WTC11 (cell line): ENCODE data around the gene SLC46A3. TPM values are rescaled to one million over a fixed set of nuclear protein-coding genes. Genes with fewer than 3 reads are reported as not detected.

Experiments used
- ATAC-seq: fragments of 200-7000 bp; cut with Tn5 transposase; 2 replicates; pipeline ENCODE4 v1.10.0; 2021; ENCODE audit warnings: mild to moderate bottlenecking, moderate library complexity
- CTCF ChIA-PET: fragments of 300-600 bp; sonication (Branson Sonifier 250); formaldehyde crosslinking; loops from one replicate; lab custom pipeline; 2021; ENCODE audit warnings: antibody characterized with exemption; lab: Charles Lee
- POLR2A ChIA-PET: fragments of 350-600 bp; sonication (Branson Sonifier 250); formaldehyde crosslinking; loops from one replicate; lab custom pipeline; 2021; ENCODE audit warnings: antibody characterized with exemption; lab: Charles Lee
- DNase-seq: peaks from one replicate; pipeline ENCODE4 v3.0.0; 2021; ENCODE audit warnings: low spot score
- H3K27ac Mint-ChIP-seq: 2 replicates; pipeline ENCODE4 v1.8.0; 2021; ENCODE audit warnings: mixed read lengths
- H3K27me3 Mint-ChIP-seq: 2 replicates; pipeline ENCODE4 v1.8.0; 2021; ENCODE audit warnings: low read depth, mild to moderate bottlenecking, moderate library complexity, mixed read lengths
- H3K36me3 Mint-ChIP-seq: 2 replicates; pipeline ENCODE4 v1.8.0; 2021; ENCODE audit warnings: mixed read lengths
- H3K4me1 Mint-ChIP-seq: 2 replicates; pipeline ENCODE4 v1.8.0; 2022; ENCODE audit warnings: mixed read lengths
- H3K4me3 Mint-ChIP-seq: 2 replicates; pipeline ENCODE4 v1.8.0; 2021; ENCODE audit warnings: mild to moderate bottlenecking, moderate library complexity, mixed read lengths
- H3K9me3 Mint-ChIP-seq: 2 replicates; pipeline ENCODE4 v1.8.0; 2021; ENCODE audit warnings: mixed read lengths
- AFF4 ChIP-seq: sonication (generic); formaldehyde crosslinking; IDR thresholded peaks from 2 replicates; pipeline ENCODE4 v1.8.1; 2023; ENCODE audit warnings: mild to moderate bottlenecking, missing genetic modification reagents, borderline replicate concordance
- CREB1 ChIP-seq: sonication (generic); formaldehyde crosslinking; IDR thresholded peaks from 2 replicates; pipeline ENCODE4 v1.8.0; 2023; ENCODE audit warnings: mild to moderate bottlenecking, missing genetic modification reagents
- ESRRA ChIP-seq: sonication (generic); formaldehyde crosslinking; IDR thresholded peaks from 2 replicates; pipeline ENCODE4 v1.8.1; 2022; ENCODE audit warnings: mild to moderate bottlenecking, missing genetic modification reagents, borderline replicate concordance
- FOXJ3 ChIP-seq: sonication (generic); formaldehyde crosslinking; IDR thresholded peaks from 2 replicates; pipeline ENCODE4 v1.9.0; 2021; ENCODE audit warnings: missing genetic modification reagents, mild to moderate bottlenecking, borderline replicate concordance
- HMGXB4 ChIP-seq: sonication (generic); formaldehyde crosslinking; IDR thresholded peaks from 2 replicates; pipeline ENCODE4 v1.8.1; 2023; ENCODE audit warnings: mild to moderate bottlenecking, moderate library complexity, missing genetic modification reagents
- JAZF1 ChIP-seq: fragments of 250-450 bp; sonication (Bioruptor Pico); IDR thresholded peaks from 2 replicates; pipeline ENCODE4 v1.9.0; 2021; ENCODE audit warnings: moderate library complexity, mild to moderate bottlenecking, inconsistent platforms
- KAT7 ChIP-seq: sonication (generic); formaldehyde crosslinking; IDR thresholded peaks from 2 replicates; pipeline ENCODE4 v1.8.1; 2023; ENCODE audit warnings: missing genetic modification reagents, mild to moderate bottlenecking, borderline replicate concordance
- MXD4 ChIP-seq: fragments of 250-450 bp; sonication (Bioruptor Pico); IDR thresholded peaks from 2 replicates; pipeline ENCODE4 v1.8.0; 2021; ENCODE audit warnings: mild to moderate bottlenecking, moderate library complexity, borderline replicate concordance
- NR2C2 ChIP-seq: sonication (generic); formaldehyde crosslinking; IDR thresholded peaks from 2 replicates; pipeline ENCODE4 v1.8.0; 2022; ENCODE audit warnings: mild to moderate bottlenecking, missing genetic modification reagents
- NR3C1 ChIP-seq: sonication (generic); formaldehyde crosslinking; conservative IDR thresholded peaks from 2 replicates; pipeline ENCODE4 v1.8.1; 2023; ENCODE audit warnings: low read depth, mild to moderate bottlenecking, missing genetic modification reagents
- RELA ChIP-seq: sonication (generic); formaldehyde crosslinking; IDR thresholded peaks from 2 replicates; pipeline ENCODE4 v1.8.1; 2022; ENCODE audit warnings: missing genetic modification reagents, mild to moderate bottlenecking, borderline replicate concordance
- ZNF219 ChIP-seq: sonication (generic); formaldehyde crosslinking; IDR thresholded peaks from 2 replicates; pipeline ENCODE4 v1.8.0; 2023; ENCODE audit warnings: missing genetic modification reagents, mild to moderate bottlenecking, borderline replicate concordance
- ZNF317 ChIP-seq: sonication (generic); formaldehyde crosslinking; IDR thresholded peaks from 2 replicates; pipeline ENCODE4 v1.8.1; 2023; ENCODE audit warnings: low read depth, mild to moderate bottlenecking, moderate library complexity, missing genetic modification reagents, borderline replicate concordance
- ZNF396 ChIP-seq: fragments of 250-450 bp; sonication (Bioruptor Pico); IDR thresholded peaks from 2 replicates; pipeline ENCODE4 v1.8.0; 2021; ENCODE audit warnings: mild to moderate bottlenecking, moderate library complexity, borderline replicate concordance
- ZNF671 ChIP-seq: fragments of 250-450 bp; sonication (Bioruptor Pico); IDR thresholded peaks from 2 replicates; pipeline ENCODE4 v1.8.0; 2021; ENCODE audit warnings: mild to moderate bottlenecking
- total RNA-seq: library from RNA; stranded (reverse); gene quantifications from 3 replicates; pipeline ENCODE4 v1.2.3, GENCODE V29; 2021
- TF ChIP-seq, protein P1 (sequence below): sonication (generic); formaldehyde crosslinking; IDR thresholded peaks from 2 replicates; pipeline ENCODE4 v1.8.0; 2022; ENCODE audit warnings: mild to moderate bottlenecking, missing genetic modification reagents

SLC46A3 gene
- total RNA-seq, 1 experiment from 2014 or later: 0.79 TPM

DNA sequence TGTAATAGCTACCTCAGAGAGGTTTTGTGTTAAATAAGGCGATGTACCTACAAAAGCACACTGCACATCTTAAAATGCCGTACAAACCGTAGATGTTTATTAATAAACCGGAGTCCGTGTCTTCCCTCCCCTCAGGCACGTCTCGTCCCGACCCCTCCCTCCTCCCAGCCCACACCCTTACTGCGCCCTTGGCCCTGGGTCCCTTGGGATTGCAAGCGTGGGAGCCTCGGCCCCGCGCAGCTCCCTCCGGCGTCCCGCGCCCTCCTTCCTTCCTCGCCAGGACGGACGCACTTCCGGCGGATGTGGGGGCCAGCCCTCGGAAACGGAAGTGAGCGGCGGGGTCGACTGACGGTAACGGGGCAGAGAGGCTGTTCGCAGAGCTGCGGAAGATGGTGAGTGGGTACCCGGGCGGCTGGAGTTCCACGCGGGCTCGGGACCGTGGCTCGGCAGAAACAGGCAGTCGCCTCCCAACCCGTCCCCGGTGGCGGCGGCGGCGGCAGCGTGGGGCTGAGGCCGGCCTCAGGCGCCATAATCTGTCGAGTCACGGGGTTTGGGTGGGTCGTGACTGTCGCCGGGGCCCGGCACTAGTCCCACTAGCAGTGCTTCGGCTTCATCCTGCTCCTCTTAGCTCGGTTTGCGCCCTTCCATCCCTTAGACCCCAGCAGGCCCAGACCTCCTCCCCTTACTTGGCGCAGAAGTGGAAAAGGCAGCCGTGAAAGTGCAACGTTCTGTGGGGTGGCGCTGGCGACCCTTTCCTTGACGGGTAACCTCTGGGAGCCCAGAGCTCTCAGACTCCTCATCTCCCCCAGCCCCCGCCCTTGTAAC, 59.8 kb downstream of the SLC46A3 start, which contains the start of gene POMP (continued):
- TF ChIP-seq, protein P1, sequence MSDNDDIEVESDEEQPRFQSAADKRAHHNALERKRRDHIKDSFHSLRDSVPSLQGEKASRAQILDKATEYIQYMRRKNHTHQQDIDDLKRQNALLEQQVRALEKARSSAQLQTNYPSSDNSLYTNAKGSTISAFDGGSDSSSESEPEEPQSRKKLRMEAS (CRISPR knock-in tag): peak; percentile 64

DNA sequence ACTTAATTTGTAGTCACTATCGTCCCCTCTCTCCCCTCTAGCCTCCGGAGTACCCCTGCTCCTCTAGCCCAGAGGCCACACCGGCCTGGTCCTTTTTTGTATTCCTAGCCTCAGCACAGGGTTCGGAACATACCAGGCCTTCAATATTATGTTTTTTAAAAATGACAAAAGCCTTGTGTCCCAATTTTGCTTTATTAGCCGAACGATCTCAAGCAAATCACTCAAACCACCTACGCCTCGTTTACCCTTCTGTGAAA, 60.3 kb downstream of the SLC46A3 start:
- ATAC-seq (peak; percentile 54), DNase-seq (no peak)
- H3K4me1 Mint-ChIP-seq: peaks cover 35% of the 10 kb centered on the region
- H3K27ac Mint-ChIP-seq: peak overlapping the region; percentile 51
- peaks cover 10% of the 10 kb centered on the region for H3K36me3 Mint-ChIP-seq
- ChIA-PET CTCF (interaction anchor here (1.0 to 4.2 kb wide), 8 partner anchors 20 to 334 kb away, joined by 3 to 23 read pairs (median 4); no protein-coding TSS in a partner anchor), POLR2A (no interaction called here)
- H3K4me3 Mint-ChIP-seq: peak overlapping the region; percentile 92
- no peaks in the 10 kb centered on the region for H3K27me3 Mint-ChIP-seq
- no peaks in the 10 kb centered on the region for H3K9me3 Mint-ChIP-seq
- TF ChIP-seq HMGXB4 (CRISPR knock-in tag): no peak

DNA sequence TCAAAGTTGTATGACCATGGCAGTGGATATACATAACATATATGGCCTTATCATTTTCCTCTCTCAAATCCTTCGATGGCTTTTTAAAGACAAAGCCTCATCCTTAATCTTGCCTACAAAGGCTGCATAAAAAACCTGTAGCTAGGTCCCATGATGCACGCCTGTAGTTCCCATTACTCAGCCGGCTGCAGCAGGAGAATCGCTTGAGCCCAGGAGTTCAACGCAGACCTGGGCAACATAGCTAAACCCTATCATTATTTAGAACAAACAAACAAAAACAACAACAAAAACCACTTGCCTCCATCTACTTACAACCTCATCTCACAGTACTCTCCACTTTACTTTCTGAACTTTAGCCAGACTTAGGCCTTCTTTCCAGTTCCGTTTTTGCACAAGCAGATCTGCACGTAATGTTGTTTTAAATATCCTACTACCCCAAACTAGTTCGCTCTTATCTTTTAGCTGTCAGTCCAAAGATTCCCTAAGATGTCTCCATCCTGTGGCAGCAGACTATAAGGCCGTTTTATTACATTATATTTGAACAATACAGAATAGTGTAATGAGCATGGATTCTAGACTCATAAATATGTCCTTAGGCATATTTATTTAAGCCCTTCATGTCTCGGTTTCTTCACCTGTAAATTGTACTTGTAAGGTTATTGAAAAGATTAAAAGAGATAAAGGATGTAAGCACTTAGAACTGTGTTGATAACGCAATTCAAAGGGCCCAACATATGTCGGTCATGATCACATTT, 60.8 kb downstream of the SLC46A3 start:
- no peak for TF ChIP-seq HMGXB4 (CRISPR knock-in tag)
- TF ChIP-seq JAZF1 (CRISPR knock-in tag): no peak
- TF ChIP-seq ZNF396 (CRISPR knock-in tag): no peak
- TF ChIP-seq ZNF219 (CRISPR knock-in tag): no peak
- no peak for TF ChIP-seq CREB1 (CRISPR knock-in tag)
- TF ChIP-seq ESRRA (CRISPR knock-in tag): no peak
- TF ChIP-seq MXD4 (CRISPR knock-in tag): no peak
- TF ChIP-seq ZNF317 (CRISPR knock-in tag): no peak
- no peak for TF ChIP-seq NR2C2 (CRISPR knock-in tag)
- no peak for TF ChIP-seq AFF4 (CRISPR knock-in tag)
- TF ChIP-seq NR3C1: no peak
- no peak for TF ChIP-seq FOXJ3 (CRISPR knock-in tag)
- TF ChIP-seq RELA (CRISPR knock-in tag): no peak
- no peak for TF ChIP-seq KAT7 (CRISPR knock-in tag)
- TF ChIP-seq ZNF671 (CRISPR knock-in tag): no peak
- TF ChIP-seq, all 79 proteins: peak for 0
- Mint-ChIP-seq H3K27me3 (no peaks in the 10 kb centered on the region), H3K9me3 (no peaks in the 10 kb centered on the region), H3K36me3 (peaks cover 7% of the 10 kb centered on the region), H3K4me1 (peaks cover 35% of the 10 kb centered on the region), H3K4me3 (peak overlapping the region; percentile 92), H3K27ac (peak overlapping the region; percentile 35)
- ChIA-PET CTCF (interaction anchor here (0.7 to 4.2 kb wide), 9 partner anchors 19 to 334 kb away, joined by 3 to 23 read pairs (median 4); no protein-coding TSS in a partner anchor), POLR2A (no interaction called here)
- DNase-seq (no peak), ATAC-seq (no peak)
